GM12891 (cell line): ENCODE results near the gene OSGEP.

ENCODE experiments used
- POLR2AphosphoS5 ChIP-seq: IDR thresholded peaks from 2 replicates; pipeline ENCODE4 v1.6.1; 2011; ENCODE audit warnings: low read depth, low read length, control low read depth
- TAF1 ChIP-seq: IDR thresholded peaks from 2 replicates; pipeline ENCODE4 v1.6.1; 2011; ENCODE audit warnings: low read depth, low read length, control low read depth

DNA sequence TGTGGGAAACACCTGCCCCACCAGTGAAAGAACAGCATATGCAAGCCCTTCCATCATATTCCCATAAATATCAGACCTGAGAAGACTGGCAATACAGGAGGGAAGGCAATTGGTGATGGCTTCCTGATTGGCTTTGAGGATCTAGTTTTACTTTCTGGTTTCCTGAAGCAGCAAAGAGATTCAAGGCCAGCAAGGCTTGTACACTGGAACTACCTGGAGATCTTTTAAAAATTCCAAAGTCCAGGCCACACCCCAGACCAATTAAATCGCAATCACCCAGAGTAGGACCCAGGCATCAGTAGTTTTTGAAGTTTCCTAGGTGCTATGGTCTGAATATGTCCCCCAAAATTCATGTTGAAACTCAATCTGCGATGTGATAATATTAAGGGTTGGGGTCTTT lies 38.4 kb downstream of the OSGEP start:
- no peak for TF ChIP-seq TAF1
- TF ChIP-seq POLR2AphosphoS5, result no peak
